Mesendoderm (in vitro differentiated cells): ENCODE data around the gene PARP4.
"Not testable (repeated sequence)": the region's sequence is repeated elsewhere in the genome, so short reads cannot be mapped to it uniquely, and the experiment has no call there.

Source experiments
- DNase-seq: peaks from one replicate; pipeline ENCODE4 v3.0.0; 2013
- H2AK5ac ChIP-seq: 2 replicates; pipeline ENCODE4 v1.6.1; 2013; ENCODE audit warnings: low read length, inconsistent platforms
- H2BK120ac ChIP-seq: 2 replicates; pipeline ENCODE4 v1.6.1; 2013; ENCODE audit warnings: low read depth, mild to moderate bottlenecking, low read length, moderate library complexity, mixed read lengths
- H2BK15ac ChIP-seq: replicated peaks from 2 replicates; pipeline ENCODE4 v1.6.1; 2013; ENCODE audit warnings: low read depth, mild to moderate bottlenecking, moderate library complexity
- H2BK5ac ChIP-seq: 2 replicates; pipeline ENCODE4 v1.6.1; 2013; ENCODE audit warnings: low read length, inconsistent platforms
- H3K18ac ChIP-seq: 2 replicates; pipeline ENCODE4 v1.6.1; 2013; ENCODE audit warnings: mild to moderate bottlenecking, low read length, mixed read lengths
- H3K23ac ChIP-seq: one replicate; pipeline ENCODE4 v1.6.1; 2013; ENCODE audit warnings: low read length
- H3K27ac ChIP-seq: 2 replicates; pipeline ENCODE4 v1.5.1; 2013; ENCODE audit warnings: low read depth, mild to moderate bottlenecking, inconsistent platforms, low read length, moderate library complexity
- H3K27me3 ChIP-seq: 2 replicates; pipeline ENCODE4 v1.6.1; 2013; ENCODE audit warnings: low read length, control low read depth, mild to moderate bottlenecking, inconsistent platforms; ENCODE audit not compliant: insufficient read depth, poor library complexity
- H3K36me3 ChIP-seq: 2 replicates; pipeline ENCODE4 v1.6.1; 2013; ENCODE audit warnings: low read length, inconsistent platforms; ENCODE audit not compliant: control insufficient read depth, insufficient read depth
- H3K4ac ChIP-seq: one replicate; pipeline ENCODE4 v1.6.1; 2013; ENCODE audit warnings: low read depth, mild to moderate bottlenecking, low read length, moderate library complexity
- H3K4me1 ChIP-seq: 2 replicates; pipeline ENCODE4 v1.6.1; 2013; ENCODE audit warnings: low read depth, low read length, inconsistent platforms; ENCODE audit not compliant: control insufficient read depth
- H3K4me2 ChIP-seq: 2 replicates; pipeline ENCODE4 v1.6.1; 2013; ENCODE audit warnings: low read length
- H3K4me3 ChIP-seq: 2 replicates; pipeline ENCODE4 v1.5.1; 2013; ENCODE audit warnings: mild to moderate bottlenecking, low read length
- H3K56ac ChIP-seq: one replicate; pipeline ENCODE4 v1.6.1; 2013; ENCODE audit warnings: low read length
- H3K79me1 ChIP-seq: 2 replicates; pipeline ENCODE4 v1.6.1; 2013; ENCODE audit warnings: low read length, inconsistent platforms
- H3K79me2 ChIP-seq: 2 replicates; pipeline ENCODE4 v1.6.1; 2013; ENCODE audit warnings: mild to moderate bottlenecking, low read length; ENCODE audit not compliant: control insufficient read depth, insufficient read depth
- H3K9ac ChIP-seq: 2 replicates; pipeline ENCODE4 v1.6.1; 2013; ENCODE audit warnings: low read length, inconsistent platforms
- H4K5ac ChIP-seq: one replicate; pipeline ENCODE4 v1.6.1; 2013; ENCODE audit warnings: low read length
- H4K8ac ChIP-seq: one replicate; pipeline ENCODE4 v1.6.1; 2013; ENCODE audit warnings: low read depth, mild to moderate bottlenecking, control low read depth, low read length, moderate library complexity
- WGBS: extraction: QIAGEN DNeasy Blood & Tissue Kit; methylation state at CpG from one replicate; pipeline ENCODE4 v1.1.7; 2013; ENCODE audit warnings: low lambda C conversion rate, missing lambda C conversion rate; ENCODE audit not compliant: insufficient coverage; ENCODE audit errors: extremely low coverage; 5-methylcytosine and 5-hydroxymethylcytosine counted together

Gene PARP4

DNA sequence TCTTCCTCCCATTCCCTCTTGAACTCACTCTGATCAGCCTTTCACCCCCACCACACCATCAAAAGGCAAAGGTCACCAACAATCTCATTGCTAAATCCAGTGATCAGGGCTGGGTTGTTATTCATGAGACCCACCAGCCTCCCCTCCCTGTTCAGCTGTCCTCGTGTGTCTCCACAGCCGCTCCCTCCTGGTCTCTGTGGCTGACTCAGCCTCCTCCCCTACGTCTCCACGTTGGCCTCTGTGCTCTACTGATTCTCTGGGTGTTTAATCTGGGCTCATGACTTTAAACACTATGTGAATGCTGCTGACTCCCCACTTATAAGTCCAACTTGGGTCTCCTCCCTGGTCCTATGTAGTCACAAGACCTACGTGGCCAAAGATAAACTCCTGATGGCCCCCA, 38.9 kb downstream of the PARP4 start:
- H3K4me1 ChIP-seq: no peaks in the 10 kb centered on the region
- H4K8ac ChIP-seq: no peak overlapping the region
- H3K79me1 ChIP-seq: no peaks in the 10 kb centered on the region
- no peak overlapping the region for H2AK5ac ChIP-seq
- H4K5ac ChIP-seq: no peak overlapping the region
- H3K27ac ChIP-seq: no peak overlapping the region
- WGBS: no CpG with 5 or more reads among the region's 5 CpGs
- H3K27me3 ChIP-seq: no peaks in the 10 kb centered on the region
- no peak overlapping the region for H3K9ac ChIP-seq
- H3K23ac ChIP-seq: no peak overlapping the region
- H3K18ac ChIP-seq: no peak overlapping the region
- no peak for DNase-seq
- H3K79me2 ChIP-seq: no peaks in the 10 kb centered on the region
- no peak overlapping the region for H3K4ac ChIP-seq
- peaks cover 3% of the 10 kb centered on the region for H3K36me3 ChIP-seq
- no peak overlapping the region for H2BK120ac ChIP-seq
- no peak overlapping the region for H3K4me2 ChIP-seq
- no peak overlapping the region for H2BK15ac ChIP-seq
- H3K4me3 ChIP-seq: no peak overlapping the region
- no peak overlapping the region for H3K56ac ChIP-seq
- H2BK5ac ChIP-seq: no peak overlapping the region

DNA sequence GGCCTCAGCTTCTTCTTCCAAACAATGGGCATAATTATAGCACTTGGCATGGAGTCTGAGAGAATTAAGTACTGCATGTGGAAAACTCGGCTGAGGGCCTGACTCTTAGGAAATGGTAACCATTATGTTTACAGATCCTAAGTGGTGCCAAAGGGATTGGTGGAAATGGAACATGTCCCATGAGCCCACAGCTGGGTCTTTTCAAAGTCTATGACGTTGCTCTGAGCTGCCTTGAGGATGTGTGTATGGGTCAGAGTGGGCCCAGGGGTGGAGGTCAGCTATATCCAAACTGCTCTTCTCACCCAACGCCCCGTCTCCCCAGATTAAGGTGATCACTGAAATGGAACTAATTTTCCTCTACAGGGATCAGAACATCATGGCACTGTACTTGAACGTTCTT, 40.4 kb downstream of the PARP4 start:
- H2BK15ac ChIP-seq, H2BK5ac ChIP-seq, H3K27ac ChIP-seq, H3K27me3 ChIP-seq, H3K4me2 ChIP-seq, H3K9ac ChIP-seq, H3K18ac ChIP-seq, H3K79me2 ChIP-seq, H3K56ac ChIP-seq, H3K36me3 ChIP-seq, H4K8ac ChIP-seq, H3K4me3 ChIP-seq, DNase-seq, H3K79me1 ChIP-seq, H3K23ac ChIP-seq, H3K4ac ChIP-seq, H3K4me1 ChIP-seq, H4K5ac ChIP-seq, H2AK5ac ChIP-seq, H2BK120ac ChIP-seq: not testable (repeated sequence)
- no CpG with 5 or more reads among the region's 5 CpGs for WGBS

DNA sequence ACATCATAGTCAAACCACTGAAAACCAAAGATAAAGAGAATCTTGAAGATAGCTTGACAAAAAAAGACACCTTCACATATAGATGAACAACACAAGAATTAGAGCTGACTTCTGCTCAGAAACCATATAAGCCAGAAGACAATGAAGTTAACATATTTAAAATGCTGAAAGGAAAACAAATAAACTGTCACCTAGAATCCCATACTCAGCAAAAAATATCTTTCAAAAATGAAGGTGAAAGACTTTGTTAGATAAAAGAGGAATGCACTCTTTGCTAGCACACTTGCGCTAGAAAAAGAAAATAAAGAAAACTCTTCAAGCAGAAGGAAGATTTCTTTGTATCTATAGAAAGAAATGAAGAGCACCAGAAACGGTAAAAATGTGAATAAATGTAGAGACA, 49.5 kb downstream of the PARP4 start:
- WGBS: no CpG with 5 or more reads among the region's 2 CpGs
- Histone ChIP-seq H3K18ac (no peak overlapping the region), H3K27me3 (no peaks in the 10 kb centered on the region), H3K4ac (no peak overlapping the region), H3K79me1 (no peaks in the 10 kb centered on the region), H3K79me2 (no peaks in the 10 kb centered on the region), H2AK5ac (no peak overlapping the region), H2BK5ac (no peak overlapping the region), H4K8ac (no peak overlapping the region), H3K4me1 (no peaks in the 10 kb centered on the region), H3K9ac (no peak overlapping the region), H3K36me3 (no peaks in the 10 kb centered on the region), H3K27ac (no peak overlapping the region), H3K23ac (no peak overlapping the region), H3K4me2 (no peak overlapping the region), H3K4me3 (no peak overlapping the region), H3K56ac (no peak overlapping the region), H2BK120ac (no peak overlapping the region), H2BK15ac (no peak overlapping the region), H4K5ac (no peak overlapping the region)
- DNase-seq: no peak

DNA sequence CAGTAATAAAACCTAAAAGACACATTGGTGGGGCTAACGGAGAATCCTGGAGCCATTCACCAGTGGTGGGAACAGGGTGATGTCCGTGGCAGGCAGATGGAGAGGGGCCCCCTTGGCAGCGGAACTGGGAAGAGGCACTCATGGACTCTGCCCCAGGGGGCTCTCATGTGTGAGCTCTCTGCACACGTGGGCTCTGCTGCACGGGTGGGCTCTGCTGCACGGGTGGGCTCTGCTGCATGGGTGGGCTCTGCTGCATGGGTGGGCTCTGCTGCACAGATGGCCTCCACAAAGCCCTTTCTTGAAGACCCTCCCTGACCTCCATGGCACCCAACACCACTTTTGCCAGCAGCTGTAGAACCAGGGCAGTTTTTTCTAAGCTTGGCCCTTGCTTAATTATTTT, 52.3 kb downstream of the PARP4 start:
- H3K79me2 ChIP-seq: no peaks in the 10 kb centered on the region
- no peak overlapping the region for H3K4me2 ChIP-seq
- H3K4me1 ChIP-seq: no peaks in the 10 kb centered on the region
- peaks cover 2% of the 10 kb centered on the region for H3K36me3 ChIP-seq
- DNase-seq: no peak
- H2AK5ac ChIP-seq: no peak overlapping the region
- no peak overlapping the region for H2BK5ac ChIP-seq
- no peak overlapping the region for H3K9ac ChIP-seq
- H4K5ac ChIP-seq: no peak overlapping the region
- no peak overlapping the region for H3K56ac ChIP-seq
- no peak overlapping the region for H3K4ac ChIP-seq
- no peak overlapping the region for H3K23ac ChIP-seq
- no peak overlapping the region for H2BK120ac ChIP-seq
- no peaks in the 10 kb centered on the region for H3K27me3 ChIP-seq
- WGBS: no CpG with 5 or more reads among the region's 6 CpGs
- H2BK15ac ChIP-seq: no peak overlapping the region
- no peak overlapping the region for H4K8ac ChIP-seq
- H3K79me1 ChIP-seq: no peaks in the 10 kb centered on the region
- no peak overlapping the region for H3K27ac ChIP-seq
- no peak overlapping the region for H3K4me3 ChIP-seq
- H3K18ac ChIP-seq: no peak overlapping the region

DNA sequence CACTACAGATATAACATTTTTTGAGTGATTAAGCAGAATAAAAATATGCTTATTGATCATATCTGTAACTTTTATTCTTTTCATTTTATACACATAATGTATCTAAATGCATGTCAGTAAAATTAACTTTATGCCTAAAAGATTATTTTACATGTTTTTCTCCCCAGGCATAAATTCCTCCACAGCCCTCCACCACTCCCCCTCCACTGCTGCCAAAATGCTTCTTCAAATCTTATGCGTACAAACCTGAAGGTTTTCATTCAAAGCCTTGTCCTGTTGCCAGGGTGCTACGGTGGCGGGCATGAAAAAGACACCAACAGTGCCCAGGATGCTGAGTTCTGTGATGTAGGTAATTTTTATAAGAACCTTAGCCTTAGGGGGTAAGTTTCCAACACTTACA, 52.9 kb downstream of the PARP4 start:
- Histone ChIP-seq H3K79me1 (no peaks in the 10 kb centered on the region), H2BK15ac (no peak overlapping the region), H3K9ac (no peak overlapping the region), H3K4ac (no peak overlapping the region), H3K36me3 (peaks cover 2% of the 10 kb centered on the region), H2BK5ac (no peak overlapping the region), H3K4me1 (no peaks in the 10 kb centered on the region), H3K4me2 (no peak overlapping the region), H3K27ac (no peak overlapping the region), H3K18ac (no peak overlapping the region), H3K79me2 (no peaks in the 10 kb centered on the region), H4K5ac (no peak overlapping the region), H3K56ac (no peak overlapping the region), H3K27me3 (no peaks in the 10 kb centered on the region), H2BK120ac (no peak overlapping the region), H3K23ac (no peak overlapping the region), H2AK5ac (no peak overlapping the region), H4K8ac (no peak overlapping the region), H3K4me3 (no peak overlapping the region)
- DNase-seq: no peak
- no CpG with 5 or more reads among the region's 3 CpGs for WGBS

DNA sequence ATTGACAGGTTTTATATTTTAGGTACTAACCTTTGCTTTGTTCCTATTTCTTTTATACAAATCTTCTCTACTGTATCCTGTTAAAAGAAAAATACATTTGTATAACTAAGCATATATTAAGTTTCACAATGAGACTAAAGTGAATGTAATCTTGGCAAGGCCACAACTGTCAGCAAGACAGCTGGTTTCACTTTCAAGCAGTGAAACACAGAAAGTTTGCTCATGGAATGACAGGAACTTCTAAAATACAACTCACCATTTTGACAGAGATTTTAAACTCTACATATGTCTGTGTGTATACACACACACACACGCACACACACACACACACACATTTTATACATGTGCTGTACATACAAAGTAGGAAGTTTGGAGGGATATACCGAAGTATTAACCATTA, 53.3 kb downstream of the PARP4 start:
- no peak overlapping the region for H3K4me3 ChIP-seq
- no peaks in the 10 kb centered on the region for H3K4me1 ChIP-seq
- H3K4ac ChIP-seq: no peak overlapping the region
- H4K8ac ChIP-seq: no peak overlapping the region
- H3K79me1 ChIP-seq: no peaks in the 10 kb centered on the region
- H2AK5ac ChIP-seq: no peak overlapping the region
- H2BK15ac ChIP-seq: no peak overlapping the region
- WGBS: no CpG with 5 or more reads among the region's 2 CpGs
- no peak overlapping the region for H3K23ac ChIP-seq
- peaks cover 5% of the 10 kb centered on the region for H3K36me3 ChIP-seq
- no peak overlapping the region for H2BK5ac ChIP-seq
- H4K5ac ChIP-seq: no peak overlapping the region
- no peak overlapping the region for H2BK120ac ChIP-seq
- no peak overlapping the region for H3K4me2 ChIP-seq
- H3K9ac ChIP-seq: no peak overlapping the region
- no peaks in the 10 kb centered on the region for H3K79me2 ChIP-seq
- H3K56ac ChIP-seq: no peak overlapping the region
- H3K18ac ChIP-seq: no peak overlapping the region
- DNase-seq: no peak
- no peak overlapping the region for H3K27ac ChIP-seq
- no peaks in the 10 kb centered on the region for H3K27me3 ChIP-seq
